ENCODE data around the gene TSPAN33.

TSPAN33 gene

GRCh38 chr7:129150199-129150996, 5.9 kb downstream of the TSPAN33 start:
- Histone ChIP-seq H3K9me3 (ENCODE audit: insufficient read depth, low read length, severe bottlenecking) (no peaks in the 10 kb centered on the region), H3K4me1 (ENCODE audit: insufficient read depth, low read length) (peaks cover under 1% of the 10 kb centered on the region; the same call in 1 of the 2 replicates), H3K36me3 (ENCODE audit: insufficient read depth, low read length) (no peaks in the 10 kb centered on the region), H3K27ac (ENCODE audit: low read length) (no peak overlapping the region), H2AFZ (ENCODE audit: low read depth, low read length) (no peak overlapping the region), H3K79me2 (ENCODE audit: insufficient read depth, low read length) (no peaks in the 10 kb centered on the region), H3K27me3 (ENCODE audit: insufficient read depth, low read length, poor library complexity) (peaks cover 26% of the 10 kb centered on the region), H3K9ac (ENCODE audit: low read depth, low read length) (no peak overlapping the region), H3K4me3 (ENCODE audit: low read depth in 1 of 2, low read length in 2 of 2) (no peak overlapping the region), H3K4me2 (ENCODE audit: insufficient read depth, low read length) (no peak overlapping the region), H4K20me1 (ENCODE audit: insufficient read depth, low read length) (no peaks in the 10 kb centered on the region)
- no peak for ATAC-seq (ENCODE audit: insufficient read depth, low read depth)
- no peak for DNase-seq
- TF ChIP-seq EZH2 (IDR thresholded peaks at IDR 0.05; ENCODE audit: borderline replicate concordance, low read depth, low read length, severe bottlenecking) = no peak
- TF ChIP-seq CTCF (IDR thresholded peaks at IDR 0.05; ENCODE audit: borderline replicate concordance, extremely low read depth, low read length, poor library complexity, severe bottlenecking) = no peak

GRCh38 chr7:129157651-129158050, 13.1 kb downstream of the TSPAN33 start:
- no peak overlapping the region for H3K4me3 ChIP-seq (ENCODE audit: low read depth in 1 of 2, low read length in 2 of 2)
- no peak for TF ChIP-seq EZH2 (IDR thresholded peaks at IDR 0.05; ENCODE audit: borderline replicate concordance, low read depth, low read length, severe bottlenecking)
- no peak overlapping the region for H3K4me2 ChIP-seq (ENCODE audit: insufficient read depth, low read length)
- H3K79me2 ChIP-seq (ENCODE audit: insufficient read depth, low read length) = no peaks in the 10 kb centered on the region
- no peak overlapping the region for H2AFZ ChIP-seq (ENCODE audit: low read depth, low read length)
- H3K4me1 ChIP-seq (ENCODE audit: insufficient read depth, low read length) = no peaks in the 10 kb centered on the region
- H3K9me3 ChIP-seq (ENCODE audit: insufficient read depth, low read length, severe bottlenecking) = no peaks in the 10 kb centered on the region
- ATAC-seq (ENCODE audit: insufficient read depth, low read depth) (no peak), DNase-seq (no peak)
- H3K27me3 ChIP-seq (ENCODE audit: insufficient read depth, low read length, poor library complexity) = no peaks in the 10 kb centered on the region
- H3K9ac ChIP-seq (ENCODE audit: low read depth, low read length) = no peak overlapping the region
- H3K27ac ChIP-seq (ENCODE audit: low read length) = no peak overlapping the region
- H4K20me1 ChIP-seq (ENCODE audit: insufficient read depth, low read length) = no peaks in the 10 kb centered on the region
- H3K36me3 ChIP-seq (ENCODE audit: insufficient read depth, low read length) = no peaks in the 10 kb centered on the region

- Histone ChIP-seq H3K79me2 (ENCODE audit: insufficient read depth, low read length) (no peaks in the 10 kb centered on the region), H4K20me1 (ENCODE audit: insufficient read depth, low read length) (no peaks in the 10 kb centered on the region), H3K36me3 (ENCODE audit: insufficient read depth, low read length) (no peaks in the 10 kb centered on the region), H3K4me2 (ENCODE audit: insufficient read depth, low read length) (no peak overlapping the region), H3K27ac (ENCODE audit: low read length) (no peak overlapping the region), H3K4me3 (ENCODE audit: low read depth in 1 of 2, low read length in 2 of 2) (no peak overlapping the region), H2AFZ (ENCODE audit: low read depth, low read length) (no peak overlapping the region), H3K4me1 (ENCODE audit: insufficient read depth, low read length) (no peaks in the 10 kb centered on the region), H3K9me3 (ENCODE audit: insufficient read depth, low read length, severe bottlenecking) (no peaks in the 10 kb centered on the region), H3K9ac (ENCODE audit: low read depth, low read length) (no peak overlapping the region), H3K27me3 (ENCODE audit: insufficient read depth, low read length, poor library complexity) (no peaks in the 10 kb centered on the region)
- TF ChIP-seq EZH2 (IDR thresholded peaks at IDR 0.05; ENCODE audit: borderline replicate concordance, low read depth, low read length, severe bottlenecking) (no peak), CTCF (IDR thresholded peaks at IDR 0.05; ENCODE audit: borderline replicate concordance, extremely low read depth, low read length, poor library complexity, severe bottlenecking) (no peak)
- no peak for ATAC-seq (ENCODE audit: insufficient read depth, low read depth)
- no peak for DNase-seq
Measured at GRCh38 chr7:129159539-129159938, 15.0 kb downstream of the TSPAN33 start.

- H2AFZ ChIP-seq (ENCODE audit: low read depth, low read length) = no peak overlapping the region
- ATAC-seq (ENCODE audit: insufficient read depth, low read depth) (no peak), DNase-seq (no peak)
- no peaks in the 10 kb centered on the region for H3K4me1 ChIP-seq (ENCODE audit: insufficient read depth, low read length)
- no peaks in the 10 kb centered on the region for H3K9me3 ChIP-seq (ENCODE audit: insufficient read depth, low read length, severe bottlenecking)
- no peak overlapping the region for H3K4me2 ChIP-seq (ENCODE audit: insufficient read depth, low read length)
- H4K20me1 ChIP-seq (ENCODE audit: insufficient read depth, low read length) = no peaks in the 10 kb centered on the region
- H3K4me3 ChIP-seq (ENCODE audit: low read depth in 1 of 2, low read length in 2 of 2) = no peak overlapping the region
- no peaks in the 10 kb centered on the region for H3K79me2 ChIP-seq (ENCODE audit: insufficient read depth, low read length)
- H3K9ac ChIP-seq (ENCODE audit: low read depth, low read length) = no peak overlapping the region
- no peaks in the 10 kb centered on the region for H3K27me3 ChIP-seq (ENCODE audit: insufficient read depth, low read length, poor library complexity)
- no peaks in the 10 kb centered on the region for H3K36me3 ChIP-seq (ENCODE audit: insufficient read depth, low read length)
- TF ChIP-seq EZH2 (IDR thresholded peaks at IDR 0.05; ENCODE audit: borderline replicate concordance, low read depth, low read length, severe bottlenecking) (no peak), CTCF (IDR thresholded peaks at IDR 0.05; ENCODE audit: borderline replicate concordance, extremely low read depth, low read length, poor library complexity, severe bottlenecking) (no peak)
- H3K27ac ChIP-seq (ENCODE audit: low read length) = no peak overlapping the region
Measured at GRCh38 chr7:129160161-129160905, 15.8 kb downstream of the TSPAN33 start.
